WTC11 (cell line): ENCODE data around the gene KIF20B. TPM values are rescaled to one million over a fixed set of nuclear protein-coding genes. Genes with fewer than 3 reads are reported as not detected.

ENCODE experiments used
- ATAC-seq: fragments of 200-7000 bp; cut with Tn5 transposase; 2 replicates; pipeline ENCODE4 v1.10.0; 2021; ENCODE audit warnings: mild to moderate bottlenecking, moderate library complexity
- CTCF ChIA-PET: fragments of 300-600 bp; sonication (Branson Sonifier 250); formaldehyde crosslinking; loops from one replicate; lab custom pipeline; 2021; ENCODE audit warnings: antibody characterized with exemption; lab: Charles Lee
- POLR2A ChIA-PET: fragments of 350-600 bp; sonication (Branson Sonifier 250); formaldehyde crosslinking; loops from one replicate; lab custom pipeline; 2021; ENCODE audit warnings: antibody characterized with exemption; lab: Charles Lee
- DNase-seq: peaks from one replicate; pipeline ENCODE4 v3.0.0; 2021; ENCODE audit warnings: low spot score
- H3K27ac Mint-ChIP-seq: 2 replicates; pipeline ENCODE4 v1.8.0; 2021; ENCODE audit warnings: mixed read lengths
- H3K27me3 Mint-ChIP-seq: 2 replicates; pipeline ENCODE4 v1.8.0; 2021; ENCODE audit warnings: low read depth, mild to moderate bottlenecking, moderate library complexity, mixed read lengths
- H3K36me3 Mint-ChIP-seq: 2 replicates; pipeline ENCODE4 v1.8.0; 2021; ENCODE audit warnings: mixed read lengths
- H3K4me1 Mint-ChIP-seq: 2 replicates; pipeline ENCODE4 v1.8.0; 2022; ENCODE audit warnings: mixed read lengths
- H3K4me3 Mint-ChIP-seq: 2 replicates; pipeline ENCODE4 v1.8.0; 2021; ENCODE audit warnings: mild to moderate bottlenecking, moderate library complexity, mixed read lengths
- H3K9me3 Mint-ChIP-seq: 2 replicates; pipeline ENCODE4 v1.8.0; 2021; ENCODE audit warnings: mixed read lengths
- CBFB ChIP-seq: sonication (generic); formaldehyde crosslinking; IDR thresholded peaks from 2 replicates; pipeline ENCODE4 v1.8.1; 2022; ENCODE audit warnings: mild to moderate bottlenecking, low read depth, missing genetic modification reagents
- FOXK1 ChIP-seq: sonication (generic); formaldehyde crosslinking; IDR thresholded peaks from 2 replicates; pipeline ENCODE4 v1.8.0; 2022; ENCODE audit warnings: mild to moderate bottlenecking, moderate library complexity, missing genetic modification reagents
- GRHL2 ChIP-seq: fragments of 250-450 bp; sonication (Bioruptor Pico); IDR thresholded peaks from 2 replicates; pipeline ENCODE4 v1.8.0; 2022; ENCODE audit warnings: mild to moderate bottlenecking, moderate library complexity; ENCODE audit not compliant: insufficient replicate concordance, severe bottlenecking
- NFE2L1 ChIP-seq: sonication (generic); formaldehyde crosslinking; IDR thresholded peaks from 2 replicates; pipeline ENCODE4 v1.8.1; 2023; ENCODE audit warnings: missing genetic modification reagents
- NFYB ChIP-seq: sonication (generic); formaldehyde crosslinking; conservative IDR thresholded peaks from 2 replicates; pipeline ENCODE4 v1.8.0; 2022; ENCODE audit warnings: low read depth, missing genetic modification reagents
- SP1 ChIP-seq: sonication (generic); formaldehyde crosslinking; conservative IDR thresholded peaks from 2 replicates; pipeline ENCODE4 v1.8.1; 2022; ENCODE audit warnings: missing genetic modification reagents
- TEAD1 ChIP-seq: sonication (generic); formaldehyde crosslinking; IDR thresholded peaks from 2 replicates; pipeline ENCODE4 v1.8.0; 2022; ENCODE audit warnings: mild to moderate bottlenecking, missing genetic modification reagents
- TEAD4 ChIP-seq: sonication (generic); formaldehyde crosslinking; IDR thresholded peaks from 2 replicates; pipeline ENCODE4 v1.8.0; 2022; ENCODE audit warnings: mild to moderate bottlenecking, missing genetic modification reagents
- ZNF263 ChIP-seq: sonication (generic); formaldehyde crosslinking; IDR thresholded peaks from 2 replicates; pipeline ENCODE4 v1.8.1; 2022; ENCODE audit warnings: low read depth, mild to moderate bottlenecking, moderate library complexity, missing genetic modification reagents
- ZNF396 ChIP-seq: fragments of 250-450 bp; sonication (Bioruptor Pico); IDR thresholded peaks from 2 replicates; pipeline ENCODE4 v1.8.0; 2021; ENCODE audit warnings: mild to moderate bottlenecking, moderate library complexity, borderline replicate concordance
- ZNF416 ChIP-seq: fragments of 250-450 bp; sonication (Bioruptor Pico); IDR thresholded peaks from 2 replicates; pipeline ENCODE4 v1.9.0; 2021; ENCODE audit warnings: mild to moderate bottlenecking, inconsistent platforms
- total RNA-seq: library from RNA; stranded (reverse); gene quantifications from 3 replicates; pipeline ENCODE4 v1.2.3, GENCODE V29; 2021
- TF ChIP-seq, protein P1 (sequence below): fragments of 250-450 bp; sonication (Bioruptor Pico); IDR thresholded peaks from 2 replicates; pipeline ENCODE4 v1.9.0; 2021; ENCODE audit warnings: mild to moderate bottlenecking
- TF ChIP-seq, protein P2 (sequence below): sonication (generic); formaldehyde crosslinking; IDR thresholded peaks from 2 replicates; pipeline ENCODE4 v1.8.0; 2022; ENCODE audit warnings: mild to moderate bottlenecking, missing genetic modification reagents
- TF ChIP-seq, protein P3 (sequence below): fragments of 250-450 bp; sonication (Bioruptor Pico); IDR thresholded peaks from 2 replicates; pipeline ENCODE4 v1.9.0; 2021; ENCODE audit warnings: moderate library complexity, mild to moderate bottlenecking, inconsistent platforms, borderline replicate concordance
- TF ChIP-seq, protein P4 (sequence below): sonication (generic); formaldehyde crosslinking; conservative IDR thresholded peaks from 2 replicates; pipeline ENCODE4 v1.8.1; 2023; ENCODE audit warnings: mild to moderate bottlenecking, low read depth, missing genetic modification reagents, moderate library complexity
- TF ChIP-seq, protein P5 (sequence below): sonication (generic); formaldehyde crosslinking; IDR thresholded peaks from 2 replicates; pipeline ENCODE4 v1.8.1; 2022; ENCODE audit warnings: mild to moderate bottlenecking, moderate library complexity, missing genetic modification reagents
- TF ChIP-seq, protein P6 (sequence below): sonication (generic); formaldehyde crosslinking; IDR thresholded peaks from 2 replicates; pipeline ENCODE4 v1.8.1; 2023; ENCODE audit warnings: mild to moderate bottlenecking, missing genetic modification reagents, borderline replicate concordance
- TF ChIP-seq, protein P7 (sequence below): fragments of 250-450 bp; sonication (Bioruptor Pico); conservative IDR thresholded peaks from 2 replicates; pipeline ENCODE4 v1.9.0; 2021; ENCODE audit warnings: mild to moderate bottlenecking
- TF ChIP-seq, protein P8 (sequence below): fragments of 250-450 bp; sonication (Bioruptor Pico); IDR thresholded peaks from 2 replicates; pipeline ENCODE4 v1.9.0; 2021; ENCODE audit warnings: mild to moderate bottlenecking, borderline replicate concordance
- TF ChIP-seq, protein P9 (sequence below): sonication (generic); formaldehyde crosslinking; IDR thresholded peaks from 2 replicates; pipeline ENCODE4 v1.8.0; 2022; ENCODE audit warnings: mild to moderate bottlenecking, missing genetic modification reagents

KIF20B gene
- total RNA-seq, 1 experiment from 2014 or later, result 70.2 TPM

DNA sequence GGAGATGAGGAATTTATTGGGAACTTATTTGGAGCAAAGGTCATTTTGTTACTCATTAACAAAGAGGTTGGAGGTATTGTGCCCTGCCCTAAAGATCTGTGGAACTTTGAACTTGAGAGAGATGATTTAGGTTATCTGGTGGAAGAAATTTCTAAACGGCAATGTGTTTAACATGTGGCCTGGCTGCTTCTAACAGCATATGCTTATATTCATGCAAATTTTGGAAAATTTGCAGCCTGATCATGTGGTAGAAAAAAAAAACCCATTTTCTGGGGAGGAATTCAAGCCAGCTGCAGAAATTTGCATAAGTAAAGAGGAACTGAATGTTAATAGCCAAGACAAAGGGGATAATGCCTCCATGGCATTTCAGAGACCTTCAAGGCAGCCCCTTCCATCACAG is 45.7 kb upstream of the KIF20B start:
- CTCF ChIA-PET, result no interaction called here
- Mint-ChIP-seq H3K36me3 (peaks cover 30% of the 10 kb centered on the region), H3K4me1 (peaks cover 14% of the 10 kb centered on the region)

More for the DNA sequence above, 45.7 kb upstream of the KIF20B start:
- Mint-ChIP-seq H3K27ac (no peak overlapping the region), H3K27me3 (no peaks in the 10 kb centered on the region), H3K4me3 (no peak overlapping the region), H3K9me3 (peaks cover 29% of the 10 kb centered on the region)
- DNase-seq (no peak), ATAC-seq (no peak)
- POLR2A ChIA-PET, result no interaction called here
- TF ChIP-seq, protein P1, sequence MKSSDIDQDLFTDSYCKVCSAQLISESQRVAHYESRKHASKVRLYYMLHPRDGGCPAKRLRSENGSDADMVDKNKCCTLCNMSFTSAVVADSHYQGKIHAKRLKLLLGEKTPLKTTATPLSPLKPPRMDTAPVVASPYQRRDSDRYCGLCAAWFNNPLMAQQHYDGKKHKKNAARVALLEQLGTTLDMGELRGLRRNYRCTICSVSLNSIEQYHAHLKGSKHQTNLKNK, result no peak
- TF ChIP-seq TEAD4 (no peak), GRHL2 (CRISPR knock-in tag) (no peak), ZNF263 (CRISPR knock-in tag) (no peak), NFE2L1 (CRISPR knock-in tag) (no peak), SP1 (CRISPR knock-in tag) (no peak), FOXK1 (CRISPR knock-in tag) (no peak), CBFB (CRISPR knock-in tag) (no peak), ZNF396 (CRISPR knock-in tag) (no peak), TEAD1 (CRISPR knock-in tag) (no peak), NFYB (CRISPR knock-in tag) (no peak), ZNF416 (CRISPR knock-in tag) (no peak)
- TF ChIP-seq, protein P2, sequence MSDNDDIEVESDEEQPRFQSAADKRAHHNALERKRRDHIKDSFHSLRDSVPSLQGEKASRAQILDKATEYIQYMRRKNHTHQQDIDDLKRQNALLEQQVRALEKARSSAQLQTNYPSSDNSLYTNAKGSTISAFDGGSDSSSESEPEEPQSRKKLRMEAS, result no peak
- TF ChIP-seq, protein P3, sequence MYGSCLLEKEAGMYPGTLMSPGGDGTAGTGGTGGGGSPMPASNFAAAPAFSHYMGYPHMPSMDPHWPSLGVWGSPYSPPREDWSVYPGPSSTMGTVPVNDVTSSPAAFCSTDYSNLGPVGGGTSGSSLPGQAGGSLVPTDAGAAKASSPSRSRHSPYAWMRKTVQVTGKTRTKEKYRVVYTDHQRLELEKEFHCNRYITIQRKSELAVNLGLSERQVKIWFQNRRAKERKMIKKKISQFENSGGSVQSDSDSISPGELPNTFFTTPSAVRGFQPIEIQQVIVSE, result no peak
- TF ChIP-seq, protein P4, sequence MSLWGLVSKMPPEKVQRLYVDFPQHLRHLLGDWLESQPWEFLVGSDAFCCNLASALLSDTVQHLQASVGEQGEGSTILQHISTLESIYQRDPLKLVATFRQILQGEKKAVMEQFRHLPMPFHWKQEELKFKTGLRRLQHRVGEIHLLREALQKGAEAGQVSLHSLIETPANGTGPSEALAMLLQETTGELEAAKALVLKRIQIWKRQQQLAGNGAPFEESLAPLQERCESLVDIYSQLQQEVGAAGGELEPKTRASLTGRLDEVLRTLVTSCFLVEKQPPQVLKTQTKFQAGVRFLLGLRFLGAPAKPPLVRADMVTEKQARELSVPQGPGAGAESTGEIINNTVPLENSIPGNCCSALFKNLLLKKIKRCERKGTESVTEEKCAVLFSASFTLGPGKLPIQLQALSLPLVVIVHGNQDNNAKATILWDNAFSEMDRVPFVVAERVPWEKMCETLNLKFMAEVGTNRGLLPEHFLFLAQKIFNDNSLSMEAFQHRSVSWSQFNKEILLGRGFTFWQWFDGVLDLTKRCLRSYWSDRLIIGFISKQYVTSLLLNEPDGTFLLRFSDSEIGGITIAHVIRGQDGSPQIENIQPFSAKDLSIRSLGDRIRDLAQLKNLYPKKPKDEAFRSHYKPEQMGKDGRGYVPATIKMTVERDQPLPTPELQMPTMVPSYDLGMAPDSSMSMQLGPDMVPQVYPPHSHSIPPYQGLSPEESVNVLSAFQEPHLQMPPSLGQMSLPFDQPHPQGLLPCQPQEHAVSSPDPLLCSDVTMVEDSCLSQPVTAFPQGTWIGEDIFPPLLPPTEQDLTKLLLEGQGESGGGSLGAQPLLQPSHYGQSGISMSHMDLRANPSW (CRISPR knock-in tag), result no peak
- TF ChIP-seq, protein P5, sequence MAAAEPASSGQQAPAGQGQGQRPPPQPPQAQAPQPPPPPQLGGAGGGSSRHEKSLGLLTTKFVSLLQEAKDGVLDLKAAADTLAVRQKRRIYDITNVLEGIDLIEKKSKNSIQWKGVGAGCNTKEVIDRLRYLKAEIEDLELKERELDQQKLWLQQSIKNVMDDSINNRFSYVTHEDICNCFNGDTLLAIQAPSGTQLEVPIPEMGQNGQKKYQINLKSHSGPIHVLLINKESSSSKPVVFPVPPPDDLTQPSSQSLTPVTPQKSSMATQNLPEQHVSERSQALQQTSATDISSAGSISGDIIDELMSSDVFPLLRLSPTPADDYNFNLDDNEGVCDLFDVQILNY, result no peak
- TF ChIP-seq, protein P6, sequence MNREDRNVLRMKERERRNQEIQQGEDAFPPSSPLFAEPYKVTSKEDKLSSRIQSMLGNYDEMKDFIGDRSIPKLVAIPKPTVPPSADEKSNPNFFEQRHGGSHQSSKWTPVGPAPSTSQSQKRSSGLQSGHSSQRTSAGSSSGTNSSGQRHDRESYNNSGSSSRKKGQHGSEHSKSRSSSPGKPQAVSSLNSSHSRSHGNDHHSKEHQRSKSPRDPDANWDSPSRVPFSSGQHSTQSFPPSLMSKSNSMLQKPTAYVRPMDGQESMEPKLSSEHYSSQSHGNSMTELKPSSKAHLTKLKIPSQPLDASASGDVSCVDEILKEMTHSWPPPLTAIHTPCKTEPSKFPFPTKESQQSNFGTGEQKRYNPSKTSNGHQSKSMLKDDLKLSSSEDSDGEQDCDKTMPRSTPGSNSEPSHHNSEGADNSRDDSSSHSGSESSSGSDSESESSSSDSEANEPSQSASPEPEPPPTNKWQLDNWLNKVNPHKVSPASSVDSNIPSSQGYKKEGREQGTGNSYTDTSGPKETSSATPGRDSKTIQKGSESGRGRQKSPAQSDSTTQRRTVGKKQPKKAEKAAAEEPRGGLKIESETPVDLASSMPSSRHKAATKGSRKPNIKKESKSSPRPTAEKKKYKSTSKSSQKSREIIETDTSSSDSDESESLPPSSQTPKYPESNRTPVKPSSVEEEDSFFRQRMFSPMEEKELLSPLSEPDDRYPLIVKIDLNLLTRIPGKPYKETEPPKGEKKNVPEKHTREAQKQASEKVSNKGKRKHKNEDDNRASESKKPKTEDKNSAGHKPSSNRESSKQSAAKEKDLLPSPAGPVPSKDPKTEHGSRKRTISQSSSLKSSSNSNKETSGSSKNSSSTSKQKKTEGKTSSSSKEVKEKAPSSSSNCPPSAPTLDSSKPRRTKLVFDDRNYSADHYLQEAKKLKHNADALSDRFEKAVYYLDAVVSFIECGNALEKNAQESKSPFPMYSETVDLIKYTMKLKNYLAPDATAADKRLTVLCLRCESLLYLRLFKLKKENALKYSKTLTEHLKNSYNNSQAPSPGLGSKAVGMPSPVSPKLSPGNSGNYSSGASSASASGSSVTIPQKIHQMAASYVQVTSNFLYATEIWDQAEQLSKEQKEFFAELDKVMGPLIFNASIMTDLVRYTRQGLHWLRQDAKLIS (CRISPR knock-in tag), result no peak
- TF ChIP-seq, protein P7, sequence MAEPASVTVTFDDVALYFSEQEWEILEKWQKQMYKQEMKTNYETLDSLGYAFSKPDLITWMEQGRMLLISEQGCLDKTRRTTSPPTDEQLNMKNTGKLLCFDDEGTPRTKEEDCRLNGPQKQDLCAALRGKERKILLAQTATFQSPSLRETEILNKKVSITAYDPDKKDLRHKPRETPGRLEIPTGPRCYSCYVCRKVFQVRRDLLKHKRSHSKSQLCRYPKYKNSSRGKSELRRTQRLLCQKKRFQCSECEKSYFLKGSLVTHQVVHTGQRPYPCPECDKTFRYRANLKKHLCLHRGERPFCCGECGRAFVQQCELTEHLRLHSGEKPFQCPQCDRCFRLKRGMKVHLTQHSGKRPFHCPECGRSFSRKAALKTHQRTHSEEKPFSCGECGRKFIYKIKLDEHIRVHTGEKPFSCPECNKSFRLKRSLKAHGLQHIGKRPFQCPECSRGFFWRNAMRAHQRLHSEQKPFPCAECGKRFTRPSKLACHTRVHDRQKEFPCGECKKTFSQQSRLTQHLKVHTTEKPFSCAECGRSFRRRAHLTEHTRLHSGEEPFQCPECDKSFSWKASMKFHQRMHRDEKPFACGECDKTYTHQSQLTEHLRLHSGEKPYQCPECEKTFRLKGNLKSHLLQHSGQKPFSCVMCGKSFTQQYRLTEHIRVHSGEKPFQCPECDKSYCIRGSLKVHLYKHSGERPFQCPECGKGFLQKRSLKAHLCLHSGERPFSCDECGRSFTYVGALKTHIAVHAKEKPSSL (CRISPR knock-in tag), result no peak
- TF ChIP-seq, protein P8, sequence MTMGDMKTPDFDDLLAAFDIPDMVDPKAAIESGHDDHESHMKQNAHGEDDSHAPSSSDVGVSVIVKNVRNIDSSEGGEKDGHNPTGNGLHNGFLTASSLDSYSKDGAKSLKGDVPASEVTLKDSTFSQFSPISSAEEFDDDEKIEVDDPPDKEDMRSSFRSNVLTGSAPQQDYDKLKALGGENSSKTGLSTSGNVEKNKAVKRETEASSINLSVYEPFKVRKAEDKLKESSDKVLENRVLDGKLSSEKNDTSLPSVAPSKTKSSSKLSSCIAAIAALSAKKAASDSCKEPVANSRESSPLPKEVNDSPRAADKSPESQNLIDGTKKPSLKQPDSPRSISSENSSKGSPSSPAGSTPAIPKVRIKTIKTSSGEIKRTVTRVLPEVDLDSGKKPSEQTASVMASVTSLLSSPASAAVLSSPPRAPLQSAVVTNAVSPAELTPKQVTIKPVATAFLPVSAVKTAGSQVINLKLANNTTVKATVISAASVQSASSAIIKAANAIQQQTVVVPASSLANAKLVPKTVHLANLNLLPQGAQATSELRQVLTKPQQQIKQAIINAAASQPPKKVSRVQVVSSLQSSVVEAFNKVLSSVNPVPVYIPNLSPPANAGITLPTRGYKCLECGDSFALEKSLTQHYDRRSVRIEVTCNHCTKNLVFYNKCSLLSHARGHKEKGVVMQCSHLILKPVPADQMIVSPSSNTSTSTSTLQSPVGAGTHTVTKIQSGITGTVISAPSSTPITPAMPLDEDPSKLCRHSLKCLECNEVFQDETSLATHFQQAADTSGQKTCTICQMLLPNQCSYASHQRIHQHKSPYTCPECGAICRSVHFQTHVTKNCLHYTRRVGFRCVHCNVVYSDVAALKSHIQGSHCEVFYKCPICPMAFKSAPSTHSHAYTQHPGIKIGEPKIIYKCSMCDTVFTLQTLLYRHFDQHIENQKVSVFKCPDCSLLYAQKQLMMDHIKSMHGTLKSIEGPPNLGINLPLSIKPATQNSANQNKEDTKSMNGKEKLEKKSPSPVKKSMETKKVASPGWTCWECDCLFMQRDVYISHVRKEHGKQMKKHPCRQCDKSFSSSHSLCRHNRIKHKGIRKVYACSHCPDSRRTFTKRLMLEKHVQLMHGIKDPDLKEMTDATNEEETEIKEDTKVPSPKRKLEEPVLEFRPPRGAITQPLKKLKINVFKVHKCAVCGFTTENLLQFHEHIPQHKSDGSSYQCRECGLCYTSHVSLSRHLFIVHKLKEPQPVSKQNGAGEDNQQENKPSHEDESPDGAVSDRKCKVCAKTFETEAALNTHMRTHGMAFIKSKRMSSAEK (CRISPR knock-in tag), result no peak
- TF ChIP-seq, protein P9, sequence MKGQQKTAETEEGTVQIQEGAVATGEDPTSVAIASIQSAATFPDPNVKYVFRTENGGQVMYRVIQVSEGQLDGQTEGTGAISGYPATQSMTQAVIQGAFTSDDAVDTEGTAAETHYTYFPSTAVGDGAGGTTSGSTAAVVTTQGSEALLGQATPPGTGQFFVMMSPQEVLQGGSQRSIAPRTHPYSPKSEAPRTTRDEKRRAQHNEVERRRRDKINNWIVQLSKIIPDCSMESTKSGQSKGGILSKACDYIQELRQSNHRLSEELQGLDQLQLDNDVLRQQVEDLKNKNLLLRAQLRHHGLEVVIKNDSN, result no peak
